Small intestine (tissue), 7 donors: Measurements from ENCODE around the gene IRX4. TPM values are rescaled to one million over a fixed set of nuclear protein-coding genes. Genes with fewer than 3 reads are reported as not detected.

ENCODE experiments used
- DNase-seq, 2 donors: peaks; one replicate each; pipeline versions ENCODE4 v3.0.0 to v3.0.0-alpha.2; 2013
- FAIRE-seq: peaks from 2 replicates; lab custom pipeline; 2012; peaks lifted over from hg19 to GRCh38; lab: Jason Lieb, UNC
- H3K27ac ChIP-seq, 3 donors: one replicate each; pipeline ENCODE4 v1.5.1; 2013; ENCODE audit warnings: low read length in 2 of 3, mild to moderate bottlenecking in 2 of 3, control low read depth in 1 of 3, inconsistent platforms in 1 of 3, low read depth in 1 of 3, moderate library complexity in 1 of 3
- H3K27me3 ChIP-seq, 3 donors: one replicate each; pipeline ENCODE4 v1.6.1; 2013; ENCODE audit warnings: low read length in 3 of 3, inconsistent platforms in 1 of 3; ENCODE audit not compliant: control insufficient read depth in 3 of 3, insufficient read depth in 3 of 3
- H3K36me3 ChIP-seq, 3 donors: one replicate each; pipeline ENCODE4 v1.6.1; 2013; ENCODE audit warnings: low read length in 3 of 3, inconsistent platforms in 1 of 3, low read depth in 1 of 3, mild to moderate bottlenecking in 1 of 3, moderate library complexity in 1 of 3; ENCODE audit not compliant: control insufficient read depth in 3 of 3, insufficient read depth in 2 of 3
- H3K4me1 ChIP-seq, 3 donors: one replicate each; pipeline ENCODE4 v1.6.1; 2013; ENCODE audit warnings: low read length in 2 of 3, inconsistent platforms in 1 of 3, low read depth in 1 of 3, mild to moderate bottlenecking in 1 of 3, moderate library complexity in 1 of 3; ENCODE audit not compliant: control insufficient read depth in 3 of 3, insufficient read depth in 2 of 3
- H3K4me3 ChIP-seq, 3 donors: one replicate each; pipeline ENCODE4 v1.5.1; 2013; ENCODE audit warnings: low read length in 3 of 3, control low read depth in 1 of 3, inconsistent platforms in 1 of 3, low read depth in 1 of 3, mild to moderate bottlenecking in 1 of 3, moderate library complexity in 1 of 3
- H3K9me3 ChIP-seq, 2 donors: one replicate each; pipeline ENCODE4 v1.6.1; 2013; ENCODE audit warnings: low read depth in 1 of 2, low read length in 1 of 2; ENCODE audit not compliant: control insufficient read depth in 2 of 2, insufficient read depth in 1 of 2
- WGBS, 3 donors: extraction: QIAGEN DNeasy Blood & Tissue Kit; methylation state at CpG; one replicate each; pipeline ENCODE4 v1.1.7; 2013; 5-methylcytosine and 5-hydroxymethylcytosine counted together
- polyA plus RNA-seq, 4 donors: library from polyadenylated mRNA; stranded (reverse) in 3 of 4; unstranded in 1 of 4; fragments of 200-250 nt in 3 of 4; fragments of 120-200 nt in 1 of 4; gene quantifications; one replicate each; pipeline versions ENCODE4 v1.2.1 to v1.2.3, GENCODE V29; 2013
- donor health status: healthy with polysubstance abuse.
- donor health status: control.
- donor health status: control.
- donor health status: Bipolar disorder and iron deficiency.
- donor health status: healthy.

Gene IRX4
- polyA plus RNA-seq, 4 donors, result 0.03 TPM; not detected in 3

DNA sequence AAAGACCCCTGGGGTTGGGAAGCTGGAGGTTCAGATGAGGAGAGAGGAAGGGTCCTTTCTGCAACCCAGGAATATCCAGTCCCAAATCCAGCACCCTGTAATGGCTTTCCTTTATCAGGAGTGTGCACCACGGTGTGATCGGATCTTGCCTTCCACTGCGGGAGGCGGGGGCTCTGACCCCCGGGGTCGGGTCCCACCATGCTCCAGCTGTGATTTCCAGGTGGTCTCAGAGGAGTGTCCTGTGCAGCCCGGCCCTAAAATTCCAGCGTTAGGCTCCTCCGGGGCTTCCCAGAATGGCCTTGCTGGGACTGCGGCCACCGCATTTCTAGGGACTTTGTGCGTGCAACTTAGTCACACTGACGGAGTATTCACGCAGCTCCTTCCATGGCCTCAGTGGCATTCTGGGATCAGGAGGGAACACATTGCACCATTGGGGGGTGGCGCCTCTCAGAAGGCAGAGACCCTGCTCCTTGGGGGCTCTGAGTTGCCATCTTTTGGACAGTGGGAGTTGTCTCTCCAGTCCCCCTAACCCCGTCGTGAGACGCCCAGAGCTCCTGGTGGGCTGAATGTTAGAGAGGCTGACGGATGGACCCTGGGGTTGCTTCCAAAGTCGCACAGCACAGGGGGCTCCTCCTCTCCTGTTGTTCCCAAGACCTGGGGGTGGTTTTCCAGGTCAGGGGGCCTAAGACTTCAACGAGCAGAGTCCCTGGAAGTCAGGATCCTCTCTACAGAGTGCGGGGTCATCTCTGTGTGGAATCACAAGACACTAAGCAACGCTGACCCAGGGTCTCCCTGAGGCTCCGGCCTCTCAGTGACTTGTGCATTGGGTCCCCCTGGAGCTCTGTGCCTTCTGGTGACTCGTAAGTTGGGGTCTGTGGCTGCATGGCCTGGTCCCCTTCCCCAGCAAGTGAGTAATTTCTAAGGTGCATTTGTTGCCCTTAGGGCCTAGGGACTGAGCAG lies 42.7 kb upstream of the IRX4 start:
- DNase-seq (no peak), FAIRE-seq (no peak)
- Histone ChIP-seq H3K36me3 (no peaks in the 10 kb centered on the region), H3K27me3 (peaks cover 0 to 21% (median 17%) of the 10 kb centered on the region in 3 donors), H3K27ac (no peak overlapping the region), H3K4me1 (no peaks in the 10 kb centered on the region), H3K9me3 (no peaks in the 10 kb centered on the region), H3K4me3 (no peak overlapping the region)
- WGBS, 3 donors, result 74 to 78% (median 74%) methylated on average over 25 of the region's 25 CpGs

DNA sequence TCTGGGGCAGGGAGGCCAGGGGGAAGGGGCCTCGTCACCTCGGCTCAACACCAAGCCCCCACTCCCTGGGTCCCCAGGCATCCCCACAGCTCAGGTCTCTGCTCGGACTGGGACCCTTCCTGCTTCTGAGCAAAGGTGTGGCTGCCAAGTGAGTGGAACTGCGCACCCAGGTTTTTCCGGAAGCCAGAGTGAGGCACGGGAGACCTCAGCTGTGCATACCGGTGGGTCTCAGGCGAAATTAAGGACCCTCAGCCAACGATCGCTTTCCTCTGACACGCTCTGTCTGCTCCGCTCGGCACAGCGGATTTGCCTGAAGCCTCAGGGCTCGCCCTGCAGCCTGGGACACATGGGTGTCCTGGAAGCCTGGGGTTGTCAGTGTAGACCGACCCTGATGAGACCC lies 41.0 kb upstream of the IRX4 start:
- 79 to 80% (median 80%) methylated on average over 16 of the region's 16 CpGs for WGBS, 3 donors
- no peaks in the 10 kb centered on the region for H3K9me3 ChIP-seq
- peaks cover 0 to 12% (median 10%) of the 10 kb centered on the region in 3 donors for H3K27me3 ChIP-seq
- no peak for DNase-seq
- FAIRE-seq, result no peak
- no peak overlapping the region for H3K27ac ChIP-seq
- no peaks in the 10 kb centered on the region for H3K36me3 ChIP-seq
- H3K4me1 ChIP-seq, result no peaks in the 10 kb centered on the region
- no peak overlapping the region for H3K4me3 ChIP-seq

- no peak for FAIRE-seq
- H3K9me3 ChIP-seq, result no peaks in the 10 kb centered on the region
Measured at GRCh38 chr5:1923341-1923740, 40.6 kb upstream of the IRX4 start.

DNA sequence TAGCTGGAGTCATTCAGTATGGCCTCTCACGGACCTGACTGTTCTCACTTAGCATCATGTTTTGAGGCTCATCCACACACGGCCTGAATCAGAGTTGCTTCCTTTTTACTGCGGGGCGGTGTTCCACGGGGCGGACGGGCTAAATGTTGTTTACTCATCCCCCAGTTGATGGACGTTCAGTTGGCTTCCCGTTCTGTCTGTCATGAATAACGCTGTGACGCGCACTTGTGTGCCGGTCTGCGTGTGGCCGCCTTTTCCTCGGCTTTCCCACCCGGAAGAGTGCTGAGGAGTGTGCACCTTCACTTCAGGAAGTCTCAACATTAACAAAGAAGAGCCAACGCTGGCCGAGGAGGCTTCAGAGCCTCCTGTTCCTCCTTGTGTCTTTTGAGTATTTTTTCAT lies 39.0 kb upstream of the IRX4 start:
- Histone ChIP-seq H3K9me3 (no peaks in the 10 kb centered on the region), H3K4me3 (no peak overlapping the region), H3K4me1 (no peaks in the 10 kb centered on the region), H3K36me3 (no peaks in the 10 kb centered on the region), H3K27ac (no peak overlapping the region), H3K27me3 (peaks cover 0 to 9% (median 2%) of the 10 kb centered on the region in 3 donors)
- 81 to 90% (median 84%) methylated on average over 19 of the region's 19 CpGs for WGBS, 3 donors
- FAIRE-seq, result no peak
- no peak for DNase-seq

More at GRCh38 chr5:1923341-1923740, 40.6 kb upstream of the IRX4 start:
- Histone ChIP-seq H3K36me3 (no peaks in the 10 kb centered on the region), H3K27ac (no peak overlapping the region), H3K4me3 (no peak overlapping the region), H3K4me1 (no peaks in the 10 kb centered on the region), H3K27me3 (peaks cover 0 to 12% (median 10%) of the 10 kb centered on the region in 3 donors)
- no peak for DNase-seq
- WGBS, 3 donors, result 84 to 87% (median 87%) methylated on average over 15 of the region's 15 CpGs

- DNase-seq (no peak), FAIRE-seq (no peak)
- H3K9me3 ChIP-seq, result no peaks in the 10 kb centered on the region
- H3K27ac ChIP-seq, result no peak overlapping the region
- no peak overlapping the region for H3K4me3 ChIP-seq
- H3K36me3 ChIP-seq, result no peaks in the 10 kb centered on the region
- 74 to 78% (median 77%) methylated on average over 6 of the region's 6 CpGs for WGBS, 3 donors
- H3K27me3 ChIP-seq, result peaks cover 0 to 9% (median 0%) of the 10 kb centered on the region in 3 donors
- no peaks in the 10 kb centered on the region for H3K4me1 ChIP-seq
Measured at GRCh38 chr5:1919750-1920149, 37.0 kb upstream of the IRX4 start.

GRCh38 chr5:1919209-1919566 lies 36.5 kb upstream of the IRX4 start:
- Histone ChIP-seq H3K36me3 (no peaks in the 10 kb centered on the region), H3K4me3 (no peak overlapping the region), H3K27me3 (peaks cover 0 to 9% (median 0%) of the 10 kb centered on the region in 3 donors), H3K27ac (no peak overlapping the region), H3K9me3 (no peaks in the 10 kb centered on the region), H3K4me1 (no peaks in the 10 kb centered on the region)
- WGBS, 3 donors, result 70 to 79% (median 77%) methylated on average over 9 of the region's 9 CpGs
- no peak for DNase-seq
- no peak for FAIRE-seq

GRCh38 chr5:1918488-1919208 lies 35.9 kb upstream of the IRX4 start:
- Histone ChIP-seq H3K27me3 (peaks cover 0 to 7% (median 0%) of the 10 kb centered on the region in 3 donors), H3K4me3 (no peak overlapping the region), H3K27ac (no peak overlapping the region), H3K4me1 (no peaks in the 10 kb centered on the region), H3K9me3 (no peaks in the 10 kb centered on the region), H3K36me3 (no peaks in the 10 kb centered on the region)
- 71 to 82% (median 79%) methylated on average over 16 to 18 of the region's 18 CpGs for WGBS, 3 donors
- DNase-seq (no peak), FAIRE-seq (no peak)

DNA sequence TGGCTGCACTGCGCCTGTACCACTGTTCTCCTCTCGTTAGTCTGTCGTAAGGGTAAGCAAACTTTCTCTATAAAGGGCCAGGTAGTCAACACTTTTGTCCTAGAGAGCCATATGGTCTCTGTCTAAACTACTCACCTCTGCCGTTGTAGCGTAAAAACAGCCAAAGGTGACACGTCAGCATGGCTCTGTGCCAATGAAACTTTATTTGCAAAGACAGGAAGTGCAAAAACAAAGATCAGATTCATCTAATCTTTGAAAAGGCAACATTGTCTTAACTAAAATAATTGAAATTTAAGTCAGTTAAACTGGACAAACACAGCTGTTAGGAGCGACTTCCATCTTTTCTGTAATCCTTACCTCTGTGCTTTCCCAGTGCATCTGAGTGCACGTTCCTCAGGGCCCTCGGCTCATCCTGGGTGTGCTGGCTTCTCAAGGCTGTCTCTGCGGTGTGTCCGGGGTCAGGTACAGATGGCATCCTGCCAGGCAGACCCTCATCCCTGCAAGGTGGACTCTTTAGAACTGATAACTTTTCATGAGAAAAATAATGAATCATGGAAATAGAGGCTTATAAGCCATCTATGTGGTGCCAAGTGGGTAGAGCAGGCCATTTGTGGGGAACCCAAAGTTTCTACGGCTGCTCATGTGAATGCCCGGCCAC lies 35.2 kb upstream of the IRX4 start:
- Histone ChIP-seq H3K36me3 (no peaks in the 10 kb centered on the region), H3K9me3 (no peaks in the 10 kb centered on the region), H3K4me1 (no peaks in the 10 kb centered on the region), H3K27ac (no peak overlapping the region), H3K4me3 (no peak overlapping the region), H3K27me3 (peaks cover 0 to 5% (median 0%) of the 10 kb centered on the region in 3 donors)
- FAIRE-seq, result no peak
- 36 to 64% (median 49%) methylated on average over 13 of the region's 13 CpGs for WGBS, 3 donors
- no peak for DNase-seq
